HG03565 (cell line): ENCODE results near the gene LMCD1.
"Not testable (repeated sequence)": the region's sequence is repeated elsewhere in the genome, so short reads cannot be mapped to it uniquely, and the experiment has no call there.

ENCODE experiments used
- ATAC-seq: cut with Tn5 transposase; IDR thresholded peaks from one replicate; pipeline ENCODE4 v1.9.1; 2021; ENCODE audit warnings: mild to moderate bottlenecking, moderate library complexity; ENCODE audit not compliant: unreplicated experiment

LMCD1 gene

DNA sequence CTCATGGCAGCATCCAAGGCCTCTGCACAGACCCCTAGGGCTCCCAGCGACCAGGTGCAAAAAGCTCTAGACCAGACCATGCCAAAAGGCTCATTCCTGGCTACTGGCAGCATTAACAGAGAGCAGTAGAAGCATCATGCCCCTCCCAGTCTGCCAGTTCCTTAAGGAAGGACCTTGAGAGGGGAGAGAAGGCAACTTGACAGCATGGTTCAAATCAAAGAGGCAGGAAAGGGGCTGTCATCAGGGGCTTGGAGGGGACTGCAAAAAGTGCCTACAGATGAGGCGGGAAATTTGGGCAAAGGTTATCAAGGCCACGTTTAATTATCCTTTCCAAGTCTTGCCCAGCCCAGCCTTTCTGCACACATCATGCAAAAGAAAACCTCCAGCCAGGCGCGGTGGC, 78.3 kb downstream of the LMCD1 start:
- no peak for ATAC-seq

DNA sequence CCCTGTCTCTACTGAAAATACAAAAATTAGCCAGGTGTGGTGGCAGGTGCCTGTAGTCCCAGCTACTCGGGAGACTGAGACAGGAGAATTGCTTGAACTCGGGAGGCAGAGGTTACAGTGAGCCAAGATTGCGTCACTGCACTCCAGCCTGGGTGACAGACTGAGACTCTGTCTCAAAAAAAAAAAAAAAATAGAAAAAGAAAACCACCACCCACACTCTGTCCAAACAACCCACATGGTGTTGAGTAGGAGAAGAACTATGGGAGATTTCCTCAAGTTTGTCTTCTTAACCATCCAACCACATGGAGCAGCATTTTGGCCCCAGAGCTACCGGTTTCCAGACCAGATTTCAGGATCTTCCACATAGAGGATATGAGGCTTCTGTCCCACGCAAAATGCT, 78.8 kb downstream of the LMCD1 start:
- not testable (repeated sequence) for ATAC-seq

GRCh38 chr3:8581373-8581772, 79.8 kb downstream of the LMCD1 start:
- no peak for ATAC-seq

DNA sequence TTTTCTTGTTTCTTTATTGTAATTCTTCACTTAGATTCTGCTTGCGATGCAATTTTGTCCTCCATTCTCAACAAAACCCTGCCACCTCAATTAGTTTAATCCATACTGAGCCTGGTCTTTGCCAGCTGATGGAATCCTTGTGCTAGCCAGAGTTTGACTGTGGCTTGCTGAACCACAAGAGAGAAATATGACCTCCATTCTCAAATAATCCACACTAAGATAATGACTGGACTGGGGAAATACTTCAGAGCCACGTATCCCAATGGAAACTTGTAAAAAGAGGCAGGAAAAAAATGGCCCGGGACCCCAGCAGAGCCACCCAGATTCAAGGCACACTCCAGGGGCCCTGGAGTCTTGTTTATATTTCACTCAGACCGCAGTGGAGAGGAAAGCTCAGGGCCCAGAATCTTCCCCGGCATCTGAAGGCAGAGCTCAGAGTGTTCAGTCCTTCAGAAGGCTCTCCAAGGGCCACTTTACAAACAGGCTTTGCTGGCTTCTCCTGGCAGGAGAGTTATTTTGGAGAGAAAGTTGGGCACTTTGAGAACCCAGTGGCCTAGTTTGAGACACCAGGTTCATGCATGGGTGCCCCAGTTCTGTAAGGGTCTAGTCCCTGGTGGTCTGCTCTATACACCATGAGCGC, 80.3 kb downstream of the LMCD1 start:
- no peak for ATAC-seq

DNA sequence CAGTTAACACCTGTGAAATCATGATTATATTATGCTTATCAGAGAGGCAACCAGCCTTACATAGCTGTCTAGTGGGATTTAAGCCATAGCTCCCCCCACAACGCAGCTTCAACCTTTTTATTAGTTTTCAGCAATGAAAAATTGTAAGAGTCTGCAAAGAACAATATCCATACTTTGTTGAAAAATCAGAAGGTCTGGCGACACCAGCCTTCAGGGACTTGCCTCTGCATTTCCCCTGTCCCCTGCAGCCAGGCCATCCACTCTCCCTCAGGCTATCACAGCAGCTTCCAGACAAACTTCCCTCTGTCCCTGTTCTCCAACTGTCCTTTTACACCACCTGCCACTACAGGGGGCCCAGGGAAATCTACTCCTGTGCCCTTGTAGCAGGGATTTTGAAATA, 83.0 kb downstream of the LMCD1 start:
- no peak for ATAC-seq

DNA sequence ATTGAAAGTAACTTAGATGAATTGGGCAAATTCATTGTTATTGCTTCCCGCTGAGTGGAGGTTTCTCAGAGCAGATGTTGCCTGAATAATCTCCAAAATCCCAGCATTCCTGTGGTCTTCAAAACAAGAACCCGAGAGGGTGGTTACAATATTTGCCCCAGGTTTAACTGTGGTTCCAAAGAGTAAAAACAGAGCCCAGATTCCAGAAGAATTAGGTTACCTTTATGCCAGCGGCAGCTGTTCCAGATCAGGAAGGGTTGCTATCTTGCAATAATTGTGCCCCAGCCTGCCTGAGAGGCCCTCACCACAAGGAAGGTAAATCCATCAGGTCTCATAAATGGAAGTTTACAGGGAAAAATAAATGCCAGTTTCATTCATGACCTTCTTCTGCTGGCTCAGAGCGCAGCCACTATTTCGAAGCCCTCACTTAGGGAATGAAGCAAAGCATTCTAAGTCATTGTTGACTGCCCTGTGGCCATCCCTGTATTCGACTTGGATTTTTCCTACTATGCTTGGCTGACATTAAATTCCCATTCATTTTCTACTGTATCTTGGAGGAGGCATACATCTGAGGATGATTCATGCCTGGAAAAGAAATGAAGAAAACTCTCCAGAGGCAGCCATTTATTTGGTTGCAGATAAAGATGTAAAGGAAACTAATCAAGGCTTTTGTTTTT, 88.4 kb downstream of the LMCD1 start:
- no peak for ATAC-seq

DNA sequence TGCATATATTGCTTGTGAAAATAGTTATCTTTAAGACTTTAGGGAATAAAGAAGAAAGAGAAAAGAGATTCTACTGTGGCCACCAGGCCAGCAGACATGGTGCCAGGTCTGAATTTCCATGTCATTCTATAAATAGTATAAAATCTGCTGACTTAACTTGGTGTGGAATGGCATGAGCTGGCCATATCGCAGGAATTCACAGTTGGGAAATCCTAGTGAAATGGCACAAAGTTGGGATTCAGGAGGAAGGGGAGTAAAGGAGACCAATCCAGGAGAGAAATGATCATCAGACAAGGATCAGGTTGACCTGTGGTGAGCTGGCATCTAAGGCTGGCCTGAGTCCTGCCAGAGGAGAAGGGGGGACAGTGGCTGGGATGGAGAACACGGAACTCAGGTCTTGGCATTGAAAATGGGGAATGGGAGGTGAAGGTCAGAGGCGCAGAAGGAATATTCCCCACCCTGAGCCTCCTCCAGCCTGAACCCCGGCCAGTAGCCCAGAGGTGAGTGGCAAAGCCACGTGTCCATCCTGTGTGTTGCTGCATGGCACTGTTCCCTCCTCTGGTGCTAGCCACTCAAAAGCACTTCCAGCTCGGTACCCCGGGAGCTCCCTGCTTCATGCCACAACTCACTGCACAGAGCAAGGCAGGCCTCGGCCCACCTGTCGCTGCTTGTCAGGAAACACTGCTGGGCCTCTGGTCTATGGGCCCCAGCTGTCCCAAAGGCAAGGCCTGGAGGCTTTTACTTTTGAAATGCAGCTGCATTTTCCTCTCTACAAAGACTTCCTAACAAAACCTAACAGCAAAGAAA, 91.6 kb downstream of the LMCD1 start:
- no peak for ATAC-seq

GRCh38 chr3:8595252-8595651, 93.6 kb downstream of the LMCD1 start:
- ATAC-seq: no peak

DNA sequence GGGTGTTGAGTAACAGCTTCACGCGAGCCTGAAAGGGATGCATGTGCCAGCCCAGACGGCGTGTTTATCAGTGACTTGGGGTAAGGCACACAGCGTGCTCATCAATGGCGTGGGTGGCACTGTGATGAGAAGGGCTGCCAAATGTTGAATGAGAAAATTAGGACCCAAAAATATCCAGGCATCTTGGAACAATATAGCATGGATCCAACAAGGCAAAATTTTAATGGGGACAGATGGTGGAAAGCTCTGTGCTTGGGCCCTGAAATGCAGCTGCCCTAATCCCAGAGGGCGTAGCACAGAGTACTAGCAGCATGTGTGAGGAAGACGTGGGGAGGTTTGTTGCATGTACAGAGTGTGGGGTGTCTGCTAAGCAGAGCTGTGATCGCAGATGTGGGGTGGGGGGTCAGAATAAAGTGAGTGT, 94.1 kb downstream of the LMCD1 start:
- no peak for ATAC-seq

DNA sequence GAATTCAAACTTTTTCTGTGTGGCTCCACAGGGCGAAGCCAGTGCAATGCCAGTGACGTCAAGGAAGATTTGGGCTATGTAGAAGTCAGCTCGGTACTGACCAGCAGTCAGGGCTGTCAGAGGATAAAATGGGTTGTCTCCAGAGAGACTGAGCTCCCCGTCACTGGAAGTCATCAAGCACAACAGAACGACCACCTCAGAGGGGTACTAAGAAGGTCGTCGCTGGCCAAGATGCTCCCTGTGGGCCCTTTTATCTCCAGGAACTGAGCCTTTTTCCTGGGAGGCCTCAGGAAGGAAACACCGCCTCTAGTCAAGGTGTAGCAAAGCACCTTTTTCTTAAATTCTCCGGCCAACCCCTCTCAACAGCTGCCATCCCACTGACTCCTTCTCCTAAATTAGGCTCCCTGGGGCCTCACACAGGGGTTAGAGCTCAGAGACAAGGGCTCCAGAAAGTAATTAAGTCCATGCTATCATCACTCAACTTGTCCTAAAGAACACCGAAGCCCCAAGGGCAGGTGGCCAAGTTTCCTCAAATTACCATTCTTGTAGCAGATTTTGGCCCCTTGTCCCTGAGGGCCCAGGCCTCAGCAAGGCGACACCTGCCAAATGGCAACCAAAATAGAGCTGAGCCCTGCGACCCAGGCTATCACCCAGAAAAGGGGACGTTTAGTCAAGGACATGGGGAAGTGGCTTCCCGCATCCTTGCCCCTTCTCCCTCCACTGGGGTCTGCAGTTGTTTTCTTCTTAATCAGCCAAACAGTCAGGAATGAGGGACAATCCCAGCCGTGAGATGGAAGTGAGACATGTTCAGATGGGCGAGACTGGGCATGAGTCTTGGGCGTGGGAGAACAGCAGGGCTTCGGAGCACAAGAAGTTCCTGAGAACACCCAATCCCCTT, 94.9 kb downstream of the LMCD1 start:
- ATAC-seq: no peak

GRCh38 chr3:8597219-8597853, 95.7 kb downstream of the LMCD1 start:
- no peak for ATAC-seq

DNA sequence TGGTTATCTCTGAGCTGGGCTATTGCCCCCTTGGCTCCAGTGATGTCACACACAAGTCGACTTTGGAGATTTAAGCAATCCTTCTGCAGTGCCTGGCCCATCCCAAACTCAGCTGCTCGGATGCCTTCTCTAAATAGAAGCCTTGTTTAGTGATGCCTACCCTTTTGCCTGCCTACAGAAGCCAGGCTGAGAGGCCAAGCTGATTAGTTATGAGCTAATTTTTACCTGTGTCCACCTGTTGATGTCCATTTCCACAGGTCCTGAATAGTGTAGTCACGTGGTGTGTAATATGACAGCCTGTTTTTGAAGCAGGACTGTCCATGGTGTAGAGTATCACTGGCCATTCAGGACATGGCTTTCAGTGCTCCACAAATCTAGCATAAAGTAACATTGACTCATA, 97.5 kb downstream of the LMCD1 start:
- no peak for ATAC-seq

DNA sequence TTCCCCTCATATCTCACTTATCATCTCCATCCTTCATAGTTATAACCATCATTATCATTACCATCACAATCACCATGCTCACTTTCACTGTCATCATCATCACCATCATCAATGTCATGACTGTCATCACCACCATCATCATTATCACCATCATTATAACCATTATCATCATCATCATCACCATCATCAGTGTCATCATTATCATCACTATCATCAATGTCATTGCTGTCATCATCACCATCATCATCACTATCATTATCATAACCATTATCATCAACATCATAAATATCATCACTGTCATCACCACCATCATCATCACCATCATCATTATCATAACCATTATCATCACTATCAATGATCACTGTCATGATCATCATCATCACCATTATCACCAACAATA, 98.8 kb downstream of the LMCD1 start:
- no peak for ATAC-seq

- ATAC-seq: no peak
Measured at GRCh38 chr3:8603115-8603710, 101.6 kb downstream of the LMCD1 start.

GRCh38 chr3:8604006-8604405, 102.4 kb downstream of the LMCD1 start:
- ATAC-seq: no peak

DNA sequence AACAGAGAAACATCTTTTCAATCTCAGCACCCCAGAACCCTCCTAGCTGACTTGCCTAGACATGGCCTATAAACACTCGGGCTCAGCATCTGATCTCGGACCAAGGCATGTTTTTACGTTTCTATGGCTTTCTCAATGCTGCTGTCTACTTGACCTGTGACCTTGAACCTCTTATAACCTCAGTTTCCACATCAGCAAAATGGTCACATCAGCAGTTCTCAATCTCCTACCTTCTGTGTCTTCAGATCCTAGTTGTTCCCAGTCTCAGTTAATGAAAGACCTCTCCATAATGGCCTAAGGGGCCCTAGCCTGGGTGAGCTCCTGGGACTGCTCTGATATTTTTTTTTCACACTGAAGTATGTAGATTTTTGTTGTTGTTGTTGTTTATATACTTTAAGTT, 103.4 kb downstream of the LMCD1 start:
- ATAC-seq: no peak

GRCh38 chr3:8606701-8607231, 105.1 kb downstream of the LMCD1 start:
- ATAC-seq: no peak

GRCh38 chr3:8607234-8608040, 105.8 kb downstream of the LMCD1 start:
- ATAC-seq: peak; percentile 78
